IPS-15b (cell line): Measurements from ENCODE around the gene SCARB1.
A peak's percentile ranks its signal among the peaks of the same experiment; 100 is the strongest.

ENCODE experiments used
- H3K27me3 ChIP-seq: one replicate; pipeline ENCODE4 v1.6.1; 2013; ENCODE audit warnings: low read length; ENCODE audit not compliant: control insufficient read depth, insufficient read depth
- H3K36me3 ChIP-seq: one replicate; pipeline ENCODE4 v1.6.1; 2013; ENCODE audit warnings: low read length; ENCODE audit not compliant: control insufficient read depth, insufficient read depth
- H3K4me1 ChIP-seq: one replicate; pipeline ENCODE4 v1.6.1; 2013; ENCODE audit warnings: mild to moderate bottlenecking, low read length; ENCODE audit not compliant: control insufficient read depth, insufficient read depth
- H3K4me3 ChIP-seq: one replicate; pipeline ENCODE4 v1.5.1; 2013; ENCODE audit warnings: low read depth, low read length
- H3K9ac ChIP-seq: one replicate; pipeline ENCODE4 v1.6.1; 2013; ENCODE audit warnings: low read depth, mild to moderate bottlenecking, low read length
- H3K9me3 ChIP-seq: one replicate; pipeline ENCODE4 v1.6.1; 2013; ENCODE audit warnings: mild to moderate bottlenecking, low read length; ENCODE audit not compliant: control insufficient read depth, insufficient read depth

The SCARB1 gene

GRCh38 chr12:124790650-124791400 lies 72.8 kb downstream of the SCARB1 start:
- no peak overlapping the region for H3K9ac ChIP-seq
- H3K9me3 ChIP-seq, result no peaks in the 10 kb centered on the region
- peaks cover 2% of the 10 kb centered on the region for H3K36me3 ChIP-seq
- H3K4me1 ChIP-seq, result no peaks in the 10 kb centered on the region
- no peak overlapping the region for H3K4me3 ChIP-seq
- H3K27me3 ChIP-seq, result no peaks in the 10 kb centered on the region

- peaks cover under 1% of the 10 kb centered on the region for H3K36me3 ChIP-seq
- no peaks in the 10 kb centered on the region for H3K9me3 ChIP-seq
- H3K9ac ChIP-seq, result no peak overlapping the region
- H3K4me3 ChIP-seq, result no peak overlapping the region
- no peaks in the 10 kb centered on the region for H3K4me1 ChIP-seq
- H3K27me3 ChIP-seq, result no peaks in the 10 kb centered on the region
Observed at GRCh38 chr12:124788936-124789555, 74.6 kb downstream of the SCARB1 start.

GRCh38 chr12:124786061-124786964 lies 77.4 kb downstream of the SCARB1 start:
- no peaks in the 10 kb centered on the region for H3K9me3 ChIP-seq

DNA sequence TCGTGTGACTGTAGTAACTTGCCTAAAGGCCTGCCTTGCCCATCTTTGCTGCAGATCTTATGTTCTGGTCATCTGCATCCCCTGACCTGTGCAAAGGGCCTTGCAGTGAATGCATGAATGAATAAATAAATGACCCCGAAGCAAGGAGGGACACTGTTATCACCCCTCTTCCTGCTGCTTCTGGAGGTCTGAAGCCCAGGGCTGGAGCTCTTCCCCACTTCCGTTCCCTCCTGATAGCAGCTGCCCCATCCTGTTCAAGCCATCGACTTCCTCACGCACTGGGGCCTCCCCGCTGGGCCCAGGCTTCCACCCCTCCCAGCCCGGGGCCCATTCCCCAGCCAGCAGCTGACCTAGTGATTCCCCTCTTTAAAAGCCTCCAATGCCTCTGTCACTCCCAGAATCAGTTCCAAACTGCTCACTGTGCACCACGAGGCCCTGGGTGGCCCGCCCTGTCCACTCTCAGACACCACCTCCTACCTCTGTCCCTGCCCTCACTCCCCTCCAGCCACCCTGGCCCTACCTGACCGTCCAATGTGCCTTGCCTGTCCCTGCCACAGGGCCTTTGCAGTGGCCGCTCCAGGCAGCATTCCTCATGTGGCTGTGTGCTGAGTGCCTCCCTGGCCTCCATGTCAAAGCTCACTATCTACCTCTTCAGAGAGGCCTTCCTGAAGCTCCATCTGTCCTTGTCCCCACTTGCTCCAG lies 78.6 kb downstream of the SCARB1 start:
- Histone ChIP-seq H3K4me1 (no peaks in the 10 kb centered on the region), H3K36me3 (peaks cover 3% of the 10 kb centered on the region), H3K9ac (no peak overlapping the region), H3K4me3 (no peak overlapping the region), H3K9me3 (no peaks in the 10 kb centered on the region), H3K27me3 (no peaks in the 10 kb centered on the region)

More at GRCh38 chr12:124786061-124786964, 77.4 kb downstream of the SCARB1 start:
- Histone ChIP-seq H3K4me3 (peak overlapping the region; percentile 24), H3K9ac (no peak overlapping the region), H3K4me1 (no peaks in the 10 kb centered on the region), H3K27me3 (no peaks in the 10 kb centered on the region), H3K36me3 (peaks cover 3% of the 10 kb centered on the region)

GRCh38 chr12:124783087-124783486 lies 80.6 kb downstream of the SCARB1 start:
- H3K9me3 ChIP-seq, result no peaks in the 10 kb centered on the region
- H3K27me3 ChIP-seq, result no peaks in the 10 kb centered on the region
- H3K4me1 ChIP-seq, result no peaks in the 10 kb centered on the region
- no peak overlapping the region for H3K4me3 ChIP-seq
- no peak overlapping the region for H3K9ac ChIP-seq
- peaks cover 3% of the 10 kb centered on the region for H3K36me3 ChIP-seq

- H3K4me3 ChIP-seq, result no peak overlapping the region
- no peaks in the 10 kb centered on the region for H3K27me3 ChIP-seq
- peaks cover 3% of the 10 kb centered on the region for H3K36me3 ChIP-seq
- H3K9ac ChIP-seq, result no peak overlapping the region
- no peaks in the 10 kb centered on the region for H3K9me3 ChIP-seq
- no peaks in the 10 kb centered on the region for H3K4me1 ChIP-seq
Observed at GRCh38 chr12:124782132-124782531, 81.5 kb downstream of the SCARB1 start.

GRCh38 chr12:124780752-124781685 lies 82.6 kb downstream of the SCARB1 start:
- Histone ChIP-seq H3K27me3 (no peaks in the 10 kb centered on the region), H3K9me3 (no peaks in the 10 kb centered on the region), H3K36me3 (peaks cover 3% of the 10 kb centered on the region), H3K4me1 (no peaks in the 10 kb centered on the region), H3K4me3 (no peak overlapping the region), H3K9ac (no peak overlapping the region)

DNA sequence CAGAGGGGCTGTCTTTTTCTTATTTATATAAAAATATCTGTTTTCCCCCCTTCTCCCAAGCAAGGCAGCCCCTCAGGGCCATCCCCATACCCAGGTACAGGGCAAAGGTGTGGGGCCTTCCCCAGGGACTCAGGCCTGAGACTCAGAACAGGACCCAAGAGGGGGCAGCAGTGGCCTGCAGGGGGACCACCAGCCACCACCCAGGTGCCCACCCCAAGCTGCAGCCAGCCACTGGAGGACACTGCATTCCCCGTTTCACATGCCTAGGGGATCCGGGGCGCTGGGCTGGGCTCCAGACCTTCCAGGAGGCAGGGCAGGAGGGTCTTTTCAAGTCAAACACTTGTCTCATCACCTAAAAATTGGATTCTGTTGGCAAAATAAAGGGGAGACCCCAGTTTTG lies 83.3 kb downstream of the SCARB1 start:
- Histone ChIP-seq H3K36me3 (peaks cover 3% of the 10 kb centered on the region), H3K9ac (no peak overlapping the region), H3K9me3 (no peaks in the 10 kb centered on the region), H3K4me3 (no peak overlapping the region), H3K4me1 (no peaks in the 10 kb centered on the region), H3K27me3 (no peaks in the 10 kb centered on the region)

GRCh38 chr12:124779161-124780141 lies 84.2 kb downstream of the SCARB1 start:
- no peaks in the 10 kb centered on the region for H3K4me1 ChIP-seq
- H3K9ac ChIP-seq, result no peak overlapping the region
- H3K9me3 ChIP-seq, result no peaks in the 10 kb centered on the region
- no peak overlapping the region for H3K4me3 ChIP-seq
- H3K36me3 ChIP-seq, result peaks cover 3% of the 10 kb centered on the region
- H3K27me3 ChIP-seq, result no peaks in the 10 kb centered on the region

DNA sequence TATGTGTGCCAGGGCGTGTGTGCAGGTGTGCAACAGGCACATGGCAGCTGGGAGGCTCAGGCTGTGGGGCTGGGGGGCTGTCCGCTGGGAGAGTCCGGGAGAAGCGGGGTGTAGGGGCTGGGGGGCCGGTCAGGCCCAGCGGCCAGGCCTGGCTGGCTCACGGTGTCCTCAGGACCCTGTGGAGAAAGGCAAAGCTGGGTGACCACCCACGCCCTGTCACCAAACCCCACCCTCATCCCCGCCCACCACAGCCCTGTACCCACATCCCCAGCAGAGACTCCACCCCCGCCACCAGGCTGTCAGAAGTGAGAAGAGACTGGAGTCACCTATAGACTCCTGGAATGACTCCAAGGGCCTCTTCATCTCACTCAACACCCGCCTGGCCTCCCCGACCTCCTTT lies 85.3 kb downstream of the SCARB1 start:
- Histone ChIP-seq H3K9ac (no peak overlapping the region), H3K4me3 (no peak overlapping the region), H3K9me3 (no peaks in the 10 kb centered on the region), H3K27me3 (no peaks in the 10 kb centered on the region), H3K36me3 (no peaks in the 10 kb centered on the region), H3K4me1 (no peaks in the 10 kb centered on the region)
